22Rv1 (cell line): ENCODE results near the gene BRCA1.

Experiments
- CTCF ChIP-seq: fragments of 450-650 bp; IDR thresholded peaks from 2 replicates; pipeline ENCODE4 v1.5.1; 2017; ENCODE audit warnings: mild to moderate bottlenecking
- ZFX ChIP-seq: fragments of 450-650 bp; IDR thresholded peaks from 2 replicates; pipeline ENCODE4 v1.6.1; 2017; ENCODE audit warnings: antibody characterized with exemption, borderline replicate concordance

- TF ChIP-seq ZFX (no peak), CTCF (no peak)
Observed at GRCh38 chr17:43126911-43127290, 1.7 kb upstream of the BRCA1 start.
